EH (cell line): ENCODE measurements around the gene FCF1.

Experiments used
- DNase-seq: peaks from one replicate; pipeline ENCODE4 v3.0.0-alpha.2; 2015; ENCODE audit warnings: low read depth

Gene FCF1

GRCh38 chr14:74765721-74766120 lies 52.8 kb downstream of the FCF1 start:
- no peak for DNase-seq

GRCh38 chr14:74771399-74771798 lies 58.5 kb downstream of the FCF1 start:
- no peak for DNase-seq

- no peak for DNase-seq
These were observed 71.7 kb downstream of the FCF1 start for GRCh38 chr14:74784634-74785033.

- DNase-seq, result no peak
These were observed 72.2 kb downstream of the FCF1 start for GRCh38 chr14:74785056-74785613.

- DNase-seq, result no peak
These were observed 73.9 kb downstream of the FCF1 start for GRCh38 chr14:74786796-74787315.
